ENCODE data around the gene SLC30A1.
"Not testable (repeated sequence)": the region's sequence is repeated elsewhere in the genome, so short reads cannot be mapped to it uniquely, and the experiment has no call there.

Gene SLC30A1, protein sequence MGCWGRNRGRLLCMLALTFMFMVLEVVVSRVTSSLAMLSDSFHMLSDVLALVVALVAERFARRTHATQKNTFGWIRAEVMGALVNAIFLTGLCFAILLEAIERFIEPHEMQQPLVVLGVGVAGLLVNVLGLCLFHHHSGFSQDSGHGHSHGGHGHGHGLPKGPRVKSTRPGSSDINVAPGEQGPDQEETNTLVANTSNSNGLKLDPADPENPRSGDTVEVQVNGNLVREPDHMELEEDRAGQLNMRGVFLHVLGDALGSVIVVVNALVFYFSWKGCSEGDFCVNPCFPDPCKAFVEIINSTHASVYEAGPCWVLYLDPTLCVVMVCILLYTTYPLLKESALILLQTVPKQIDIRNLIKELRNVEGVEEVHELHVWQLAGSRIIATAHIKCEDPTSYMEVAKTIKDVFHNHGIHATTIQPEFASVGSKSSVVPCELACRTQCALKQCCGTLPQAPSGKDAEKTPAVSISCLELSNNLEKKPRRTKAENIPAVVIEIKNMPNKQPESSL

DNA sequence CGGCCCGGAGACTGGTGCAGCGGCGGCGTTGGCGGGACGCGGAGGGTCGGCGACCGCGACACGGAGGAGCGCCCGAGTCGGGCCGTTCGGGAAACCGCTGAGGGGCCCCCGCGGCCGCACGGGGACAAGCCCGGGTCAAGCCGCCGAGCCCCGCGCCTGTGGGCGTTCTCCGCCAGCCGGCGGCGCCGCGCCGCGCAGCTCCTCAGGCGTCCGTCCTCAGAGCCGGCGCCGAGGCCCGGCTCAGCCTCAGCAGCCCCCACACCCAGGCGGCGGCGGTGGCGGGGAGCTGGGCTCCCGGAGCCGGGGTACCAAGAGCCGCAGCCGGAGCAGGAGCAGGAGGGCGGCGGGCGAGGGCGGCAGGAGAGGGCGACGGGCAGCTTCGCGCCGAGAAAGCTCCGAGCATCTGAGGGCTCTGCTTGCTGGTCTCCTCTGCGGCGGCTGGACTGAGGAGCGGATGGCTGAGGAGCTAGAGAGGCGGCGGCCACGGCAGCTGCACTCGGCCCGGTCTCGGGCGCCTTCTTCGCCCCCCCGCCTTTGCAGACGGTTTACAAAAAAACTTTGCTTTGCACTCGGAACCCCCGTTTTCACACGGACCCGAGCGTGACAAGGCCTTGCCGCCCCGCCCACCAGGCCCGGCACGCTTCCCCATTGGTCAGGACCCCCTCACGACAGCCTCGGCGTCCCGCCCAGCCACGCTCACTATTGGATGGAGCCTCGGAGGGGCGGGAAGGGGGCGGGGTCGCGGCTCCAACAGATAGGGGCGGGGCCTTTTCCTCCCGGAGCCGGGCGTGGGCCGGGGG lies at the start of gene SLC30A1:
SLC30A1 (minus strand) TSS at position 522 of the 800 bp plus-strand sequence. CDS start 549 bp downstream, outside the sequence.
- DNase-seq = peak; percentile 97 to 99 (median 98)

DNA sequence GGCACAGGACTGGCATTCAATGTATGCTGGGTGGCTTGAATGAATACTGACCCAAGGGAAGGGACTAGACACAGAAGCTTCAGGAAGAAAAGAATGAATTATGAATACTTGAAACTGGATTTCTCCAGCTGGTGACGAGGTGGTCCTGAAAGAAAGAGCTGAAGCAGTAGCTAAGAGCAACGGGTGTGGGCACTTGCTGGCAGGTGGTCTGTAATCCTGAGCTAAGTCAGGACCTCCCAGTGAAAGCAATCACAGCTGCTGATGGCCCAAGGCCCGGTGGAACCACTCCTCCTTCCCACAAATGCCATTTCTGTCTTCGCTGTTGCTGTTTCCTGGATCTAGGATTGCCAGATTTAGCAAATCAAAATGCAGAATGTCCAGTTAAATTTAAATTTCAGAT lies 49.5 kb upstream of the SLC30A1 start:
- DNase-seq = no peak

DNA sequence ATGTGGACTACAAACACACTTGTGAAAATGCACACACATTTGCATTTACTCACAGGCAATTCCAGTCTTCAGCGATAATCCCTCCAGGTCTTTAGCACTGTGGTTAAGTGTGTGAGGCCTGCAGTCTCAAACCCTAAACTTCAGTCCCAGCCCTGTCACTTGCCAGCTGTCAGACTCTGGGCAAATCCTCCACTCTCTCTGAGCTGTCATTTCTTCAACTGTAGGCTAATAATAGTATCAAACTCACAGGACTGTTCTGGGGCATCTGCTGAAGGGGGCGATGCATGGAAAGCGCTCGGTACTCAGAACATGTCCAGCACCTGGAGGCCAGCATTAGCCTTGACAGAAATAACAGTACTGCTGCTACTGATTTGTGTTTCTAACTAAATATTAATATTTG lies 48.3 kb upstream of the SLC30A1 start:
- no peak for DNase-seq

DNA sequence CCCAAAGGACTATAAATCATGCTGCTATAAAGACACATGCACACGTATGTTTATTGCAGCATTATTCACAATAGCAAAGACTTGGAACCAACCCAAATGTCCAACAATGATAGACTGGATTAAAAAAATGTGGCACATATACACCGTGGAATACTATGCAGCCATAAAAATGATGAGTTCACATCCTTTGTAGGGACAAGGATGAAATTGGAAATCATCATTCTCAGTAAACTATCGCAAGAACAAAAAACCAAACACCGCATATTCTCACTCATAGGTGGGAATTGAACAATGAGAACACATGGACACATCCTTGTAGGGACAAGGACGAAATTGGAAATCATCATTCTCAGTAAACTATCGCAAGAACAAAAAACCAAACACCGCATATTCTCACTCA lies 46.9 kb upstream of the SLC30A1 start:
- DNase-seq = not testable (repeated sequence)

DNA sequence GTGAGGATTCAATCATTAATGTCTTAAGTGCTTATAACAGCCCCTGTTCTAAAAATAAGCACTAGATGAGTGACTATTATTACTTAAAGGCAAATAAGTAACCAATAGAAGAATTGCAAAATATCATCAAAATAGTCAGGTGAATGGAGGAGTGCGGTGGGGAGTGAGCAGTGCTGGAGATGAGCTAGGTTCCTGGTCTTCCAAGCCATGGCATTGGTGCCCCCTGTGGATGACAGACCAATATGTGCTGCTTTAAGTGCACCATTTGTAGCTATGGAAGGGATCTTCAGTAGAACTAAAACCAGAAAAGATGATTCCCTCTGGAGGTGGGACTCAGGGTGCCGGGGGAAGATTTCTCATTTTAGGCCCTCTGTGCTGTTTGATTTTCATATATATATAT lies 46.1 kb upstream of the SLC30A1 start:
- DNase-seq = no peak

DNA sequence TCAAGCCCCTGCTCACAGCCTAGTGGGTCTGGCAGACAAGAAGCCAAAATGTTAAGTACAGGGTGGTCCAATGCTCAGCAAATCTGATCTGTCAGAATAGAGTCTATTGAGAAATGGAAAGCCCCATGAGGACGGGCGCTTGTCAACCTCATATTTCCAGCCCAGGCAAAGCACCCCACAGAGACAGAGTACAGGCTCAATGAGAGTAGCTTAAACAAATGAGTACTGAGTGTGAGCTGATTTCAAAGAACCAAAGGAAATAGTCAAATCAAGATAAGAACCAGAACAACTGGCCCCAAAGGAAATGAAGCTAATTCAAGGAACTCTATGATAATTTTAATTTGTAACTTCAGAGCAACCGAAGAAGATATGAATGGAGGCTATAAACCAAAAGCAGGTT lies 44.6 kb upstream of the SLC30A1 start:
- no peak for DNase-seq

DNA sequence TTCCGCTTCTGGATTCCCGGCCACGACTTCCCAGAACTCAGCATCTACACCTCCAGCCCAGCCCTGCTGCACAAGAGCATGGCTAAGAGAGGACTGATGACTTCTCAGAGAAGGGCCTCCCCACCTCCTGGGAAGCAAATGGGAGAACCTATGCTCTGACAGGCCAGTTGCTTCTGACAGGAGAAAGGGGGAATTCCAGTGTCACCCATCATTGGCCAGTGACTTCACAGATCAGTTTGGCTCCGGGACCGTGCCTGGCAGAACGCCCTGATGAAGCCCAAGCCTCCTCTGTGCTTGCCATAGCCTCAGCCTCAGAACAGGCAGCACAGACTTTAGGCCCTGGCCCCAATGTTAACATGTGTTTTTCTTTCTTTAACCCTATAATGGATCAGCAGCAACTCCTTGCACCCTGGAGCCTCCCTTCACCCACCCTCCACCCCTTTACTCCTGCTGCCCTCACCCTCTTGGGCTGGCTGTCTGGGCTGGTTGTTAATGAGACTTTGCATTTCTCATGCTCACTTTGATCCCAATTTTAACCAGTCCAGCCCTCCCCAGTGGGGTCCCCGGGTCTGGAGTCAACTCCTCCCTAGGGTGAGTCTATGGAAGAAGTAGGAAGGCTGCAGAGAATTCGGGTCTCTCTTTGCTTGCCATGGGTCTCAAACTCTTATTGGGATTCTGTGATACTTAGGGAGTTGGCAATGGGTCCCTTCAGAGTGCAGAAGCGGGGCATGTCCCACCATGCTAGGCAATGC lies 42.7 kb upstream of the SLC30A1 start:
- DNase-seq = no peak

DNA sequence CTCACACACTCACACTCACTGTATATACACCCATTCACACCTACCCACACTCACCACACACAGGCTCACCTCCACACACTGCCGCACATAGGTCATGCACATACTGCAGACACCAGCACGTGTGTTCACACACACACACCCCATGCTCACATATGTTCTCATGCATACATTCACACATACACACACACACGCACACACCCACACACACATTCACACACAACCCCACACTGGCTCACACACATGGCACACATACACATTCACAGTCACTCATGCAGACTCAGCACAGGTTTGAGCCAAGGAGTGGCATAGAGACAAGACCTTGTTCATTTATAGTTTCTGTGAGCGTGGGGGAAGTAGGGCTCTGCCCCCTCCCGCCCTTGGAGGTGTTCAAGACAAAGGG lies 41.1 kb upstream of the SLC30A1 start:
- DNase-seq = no peak

DNA sequence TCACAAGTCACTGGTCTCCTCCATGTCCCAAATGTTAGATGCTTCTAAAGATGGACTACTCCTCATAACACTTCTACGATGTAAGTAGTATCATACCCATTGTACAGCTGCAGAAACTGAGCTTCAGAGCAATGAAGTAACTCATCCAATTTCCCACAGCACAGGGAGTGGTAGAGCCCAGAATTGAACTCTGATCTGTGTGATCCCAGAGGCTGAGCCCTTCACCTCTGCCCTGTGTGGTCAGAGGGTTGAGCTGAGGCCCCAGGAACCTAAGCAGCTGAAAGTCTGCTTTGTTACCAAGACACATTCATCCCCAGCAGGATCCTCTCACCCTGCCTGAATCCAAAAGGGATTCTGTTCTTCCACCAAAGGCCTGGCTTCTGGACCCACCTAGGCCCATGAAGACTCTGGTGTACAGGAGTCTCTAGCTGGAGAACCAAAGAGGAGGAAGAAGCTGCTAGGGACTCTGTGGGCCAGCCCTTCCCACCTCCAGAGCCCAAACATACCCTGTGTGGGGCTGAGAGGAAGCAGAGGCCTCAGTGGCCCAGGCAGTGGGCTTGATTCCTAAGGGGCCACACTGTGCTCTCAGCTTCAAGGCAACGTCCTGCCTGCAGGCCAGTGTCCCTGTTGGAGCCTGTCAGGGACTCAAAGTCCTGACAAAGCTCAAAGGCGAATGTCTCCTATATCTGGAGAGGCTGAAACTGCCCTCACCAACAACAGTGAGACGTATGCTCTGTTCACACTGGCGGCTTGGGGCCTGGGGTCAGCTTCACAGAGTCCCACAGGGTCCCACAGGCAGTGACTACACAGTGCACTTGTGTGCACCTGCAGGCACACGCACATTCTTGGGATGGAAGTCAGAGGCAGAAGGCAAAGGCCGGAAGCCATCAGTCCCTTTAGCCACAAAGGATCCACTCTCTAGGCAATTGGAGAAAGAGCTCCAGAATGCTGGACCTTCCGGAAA lies 40.4 kb upstream of the SLC30A1 start:
- no peak for DNase-seq

DNA sequence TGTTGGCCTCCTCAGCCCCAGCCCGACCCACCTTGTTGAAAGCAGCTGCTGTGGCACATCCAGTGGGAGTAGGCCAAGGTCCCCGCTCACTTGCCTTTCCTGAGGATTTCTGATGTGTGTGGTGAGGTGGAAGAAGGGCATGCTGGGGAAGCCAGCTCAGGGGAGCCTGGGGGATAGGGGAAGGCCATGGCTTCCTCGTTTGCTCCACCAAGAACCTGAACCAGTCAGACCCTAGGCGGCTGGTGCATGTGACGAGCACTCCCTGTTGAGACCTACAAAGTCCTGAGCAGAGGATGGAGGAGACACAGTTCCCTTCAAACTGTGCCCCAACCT lies 38.0 kb upstream of the SLC30A1 start:
- DNase-seq = no peak

DNA sequence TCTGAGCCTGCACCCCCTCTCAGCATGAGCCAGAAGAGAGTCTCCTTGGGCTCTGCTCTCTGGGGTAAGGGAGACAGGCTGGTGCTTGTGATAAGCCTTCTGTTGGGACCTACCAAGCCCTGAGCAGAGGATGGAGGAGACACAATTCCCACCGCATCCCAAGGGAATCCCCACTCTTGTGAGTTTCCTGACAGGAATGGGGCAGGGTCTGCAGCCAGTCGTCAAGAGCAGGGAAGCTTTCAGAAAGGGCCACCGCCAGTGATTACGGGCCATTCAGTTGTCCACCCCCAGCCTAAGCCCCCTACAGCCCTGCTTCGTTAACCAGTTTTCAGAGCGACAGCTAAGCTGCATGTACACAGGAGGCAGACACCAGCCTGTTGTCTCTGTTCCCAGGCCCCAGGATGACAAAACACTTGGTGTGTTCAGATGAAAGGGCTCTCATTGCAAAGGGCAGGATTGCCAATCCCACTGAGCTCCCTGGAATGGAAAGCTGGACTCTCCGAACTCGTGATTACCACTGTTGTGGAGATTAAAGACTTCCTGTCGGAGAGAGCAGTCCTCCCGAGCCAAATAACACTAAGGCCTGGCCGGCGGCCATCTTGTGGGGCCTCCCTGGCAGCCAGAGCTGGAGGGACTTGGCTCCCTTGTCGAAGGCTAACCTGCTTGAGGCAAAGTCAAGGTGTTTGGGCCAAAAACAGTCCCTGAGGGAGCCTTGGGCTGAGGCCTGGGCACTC lies 37.4 kb upstream of the SLC30A1 start:
- no peak for DNase-seq

DNA sequence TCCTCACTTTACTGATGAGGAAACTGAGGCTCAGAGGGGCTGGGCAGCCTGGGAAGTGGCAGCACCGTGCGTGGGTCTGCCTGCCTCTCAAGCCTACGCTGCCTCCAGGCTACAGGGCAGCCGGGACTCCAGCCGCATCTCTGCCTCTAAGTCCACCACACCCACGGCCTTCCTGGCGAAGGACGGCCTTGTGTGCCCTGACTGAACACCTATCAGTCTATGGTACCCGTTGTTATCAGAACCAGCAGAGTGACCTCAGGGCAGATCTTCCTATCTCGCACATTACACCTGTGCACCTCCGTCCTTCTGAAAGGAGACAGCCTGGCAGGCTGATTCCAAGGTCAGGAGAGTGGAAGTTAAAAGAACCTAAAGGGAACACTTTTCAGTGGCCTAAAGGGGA lies 35.7 kb upstream of the SLC30A1 start:
- DNase-seq = no peak

DNA sequence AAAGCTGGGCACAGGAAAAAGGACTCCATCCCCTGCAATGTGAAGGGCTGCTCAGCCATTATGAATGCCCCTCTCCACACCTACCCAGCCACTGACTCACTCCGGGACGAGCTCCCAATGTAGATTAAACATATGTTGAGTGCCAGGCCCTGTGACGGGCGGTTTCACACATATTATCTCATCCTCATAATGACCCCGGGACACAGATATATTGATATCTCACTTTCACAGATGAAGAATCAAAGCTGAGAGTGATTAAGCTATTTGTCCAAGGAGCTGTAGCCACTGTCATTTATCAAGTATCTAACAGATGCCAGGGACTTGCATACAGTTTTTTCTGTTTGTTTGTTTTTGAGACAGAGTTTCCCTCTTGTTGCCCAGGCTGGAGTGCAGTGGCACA lies 35.0 kb upstream of the SLC30A1 start:
- DNase-seq = no peak

DNA sequence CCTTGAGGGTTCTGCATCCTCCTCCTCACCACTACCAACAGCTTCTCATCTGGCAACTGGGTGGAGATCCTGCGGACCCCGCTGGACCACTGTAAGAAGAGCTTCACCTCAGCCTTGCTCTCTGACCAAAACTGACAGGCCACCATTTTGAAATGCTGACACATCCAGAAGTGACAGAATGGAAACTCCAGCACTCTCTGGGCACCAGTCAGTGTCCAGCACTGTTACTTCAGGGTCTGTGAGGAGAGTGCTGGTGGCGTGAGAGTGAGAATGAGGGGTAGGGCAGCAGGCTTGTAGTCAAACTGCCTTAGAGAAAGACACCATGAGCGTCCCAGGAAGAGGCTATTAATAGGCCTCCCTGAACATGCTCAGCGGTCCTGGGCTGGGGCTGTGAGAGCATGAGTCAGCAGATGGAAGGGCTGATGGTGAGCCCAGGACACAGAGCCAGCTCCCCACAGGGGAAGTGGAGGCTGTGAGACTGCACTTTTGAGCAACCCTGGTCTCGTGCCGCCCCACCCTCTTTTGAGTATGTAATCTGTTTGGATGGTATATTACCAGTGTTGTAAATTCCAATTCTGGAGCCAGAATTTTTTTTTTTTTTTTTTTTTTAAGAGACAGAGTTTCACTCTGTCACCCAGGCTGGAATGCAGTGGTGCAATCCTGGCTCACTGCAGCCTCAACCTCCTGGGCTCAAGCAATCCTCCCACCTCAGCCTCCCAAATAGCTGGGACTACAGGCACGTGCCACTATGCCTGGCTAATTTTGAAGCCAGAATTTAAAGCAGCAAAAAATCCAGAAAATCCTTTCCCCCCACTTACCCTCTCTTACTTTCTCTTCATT lies 34.4 kb upstream of the SLC30A1 start:
- no peak for DNase-seq

DNA sequence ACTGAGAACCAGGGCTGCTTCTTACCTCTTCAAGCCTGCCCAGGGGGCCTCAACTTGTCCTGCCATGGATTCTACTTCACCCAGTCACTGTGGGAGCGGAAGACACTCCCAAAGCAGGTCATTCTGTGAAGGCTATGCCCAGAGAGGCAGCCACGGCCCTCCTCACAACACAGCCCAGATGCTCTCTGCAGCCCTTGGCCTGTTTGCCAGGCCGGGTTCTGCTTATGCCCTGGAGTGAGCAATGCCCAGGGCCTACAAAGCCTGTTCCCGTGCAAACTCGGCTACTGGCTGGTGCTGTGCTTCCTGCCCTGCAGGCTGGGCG lies 33.8 kb upstream of the SLC30A1 start:
- no peak for DNase-seq

DNA sequence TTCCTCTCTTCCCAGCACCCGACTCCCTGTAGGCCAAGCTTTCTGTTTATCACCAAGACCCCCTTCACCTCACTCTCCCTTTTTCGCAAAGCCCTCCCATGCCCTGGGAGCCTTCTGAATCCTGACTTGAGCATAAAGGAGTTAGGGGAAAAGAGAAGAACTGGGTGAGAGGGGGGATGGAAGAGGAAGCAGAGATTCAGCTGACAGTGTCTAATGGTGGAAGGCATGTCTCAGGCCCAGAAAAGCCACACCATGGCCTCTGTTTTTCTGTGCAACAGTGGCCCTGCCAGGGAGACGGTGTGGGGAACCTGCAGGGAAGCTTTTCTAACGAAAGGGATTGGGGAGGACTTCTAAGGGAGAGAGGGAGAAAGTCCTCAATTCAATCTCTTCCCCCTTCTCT lies 32.9 kb upstream of the SLC30A1 start:
- DNase-seq = no peak

DNA sequence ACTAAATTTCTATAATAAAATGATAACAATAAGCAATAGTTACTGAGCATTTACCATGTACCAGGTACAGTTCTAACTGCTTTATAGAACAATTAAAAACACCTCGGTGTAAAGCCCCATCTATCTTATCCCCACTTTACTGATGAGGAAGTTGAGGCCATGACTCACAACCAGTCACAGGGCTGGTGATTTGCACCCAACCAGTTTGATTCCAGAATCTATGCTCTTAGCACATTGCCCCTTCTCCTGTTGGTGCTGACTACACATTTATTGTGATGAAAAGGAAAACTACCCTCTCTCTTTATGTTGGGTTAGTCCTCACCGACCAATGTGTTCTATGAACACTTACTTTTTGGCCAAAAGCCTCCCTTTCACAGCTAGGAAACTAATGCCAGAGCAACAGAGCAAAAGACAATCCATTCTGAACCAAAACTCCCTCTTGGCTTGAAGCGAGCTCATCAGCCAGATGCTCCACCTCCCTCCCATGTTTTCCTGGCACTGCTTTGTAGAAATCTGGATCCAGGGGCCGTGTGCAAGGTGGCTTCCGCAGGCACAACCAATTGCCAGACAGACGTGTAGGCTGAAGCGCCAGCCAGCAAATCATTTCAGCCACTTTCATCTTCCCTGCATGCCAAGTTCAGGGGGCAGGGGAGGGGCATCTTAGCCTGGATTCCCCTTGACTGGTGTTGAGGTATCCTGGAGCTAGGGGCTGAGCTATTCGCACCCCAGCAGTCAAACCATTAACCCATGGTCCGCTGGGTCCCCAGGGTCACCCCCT lies 32.0 kb upstream of the SLC30A1 start:
- no peak for DNase-seq

DNA sequence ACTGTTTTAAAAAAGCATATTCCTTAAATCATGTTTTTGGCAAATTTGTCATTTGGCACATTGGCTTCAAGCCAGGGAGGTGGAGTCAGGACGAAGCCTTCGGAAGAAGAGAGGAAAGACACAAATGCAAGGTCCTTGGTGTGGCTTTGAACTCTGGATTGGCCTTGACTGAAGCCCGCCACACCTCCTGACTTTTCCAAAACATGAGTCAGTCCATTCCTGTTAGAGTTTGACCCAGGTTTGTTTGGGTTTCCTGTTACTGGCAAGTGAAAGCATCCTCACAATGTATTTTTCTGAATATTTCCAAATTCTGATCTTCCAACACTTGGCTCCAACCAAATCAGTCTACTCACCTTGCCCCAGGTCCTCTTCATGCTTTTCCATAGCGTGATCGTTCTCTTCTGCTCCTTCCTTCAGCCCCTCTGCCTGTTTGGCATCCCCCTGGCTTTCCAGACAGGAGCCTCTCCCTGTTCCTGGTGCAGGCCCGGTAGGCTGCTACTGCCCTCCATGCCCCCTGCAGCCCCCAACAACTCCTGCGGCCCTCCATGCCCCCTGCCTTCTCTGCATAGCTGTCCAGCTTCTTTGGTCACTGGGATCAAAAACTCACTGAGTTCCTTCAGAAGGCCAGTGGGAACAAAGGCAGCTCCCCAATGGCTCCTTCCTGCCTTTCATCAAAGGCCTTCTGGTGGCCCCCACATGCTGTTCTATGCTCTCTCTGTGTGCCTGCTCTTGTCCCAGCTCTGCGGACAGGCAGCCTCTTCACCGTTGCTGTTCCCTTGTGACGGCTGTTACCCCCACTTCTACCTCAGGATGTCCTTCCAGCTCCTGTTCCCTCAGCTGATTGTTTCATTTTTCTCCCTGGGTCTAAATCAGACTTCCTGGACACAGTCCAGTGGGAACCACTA lies 30.4 kb upstream of the SLC30A1 start:
- DNase-seq = no peak

Data from activated naive CD4-positive, alpha-beta T cell (primary cell).